ENCODE measurements around the gene SLIT1.

DNA sequence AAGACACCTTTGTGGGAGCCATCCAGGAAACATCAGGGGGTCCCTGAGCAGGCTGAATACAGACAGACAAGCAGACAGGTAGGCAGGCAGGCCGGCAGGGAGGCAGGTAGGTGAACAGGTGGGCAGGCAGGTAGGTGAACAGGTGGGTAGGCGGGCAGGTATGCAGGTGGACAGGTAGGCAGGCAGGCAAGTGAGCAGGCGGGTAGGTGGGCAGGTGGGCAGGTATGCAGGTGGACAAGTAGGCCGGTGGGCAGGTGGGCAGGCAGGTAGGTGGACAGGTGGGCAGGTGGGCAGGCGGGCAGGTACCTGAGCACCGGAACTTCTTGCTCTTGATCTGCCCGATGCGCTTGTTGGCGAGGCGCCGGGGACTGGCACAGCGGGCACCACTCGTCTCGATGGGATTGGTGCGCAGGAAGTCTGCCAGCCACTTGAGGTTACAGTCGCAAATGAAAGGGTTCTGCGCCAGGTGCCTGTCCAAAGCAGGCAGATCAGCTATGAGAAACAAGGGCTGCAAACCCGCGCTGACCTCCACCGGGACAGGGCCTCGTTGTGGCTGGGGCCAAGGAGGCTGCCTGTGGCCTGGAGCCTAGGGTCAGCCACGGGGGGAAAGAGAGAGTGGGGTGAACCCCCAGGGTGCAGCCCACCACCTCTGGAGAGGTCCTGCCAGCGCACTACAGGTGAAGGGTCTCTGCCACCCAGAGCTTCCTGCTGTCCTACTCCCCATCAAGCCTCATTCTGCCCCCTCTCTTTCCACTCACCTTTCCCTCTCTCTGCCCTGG is 136.9 kb downstream of the SLIT1 start:
- TF ChIP-seq CTCF (IDR thresholded peaks at IDR 0.05; ENCODE audit: insufficient read depth, low read length, poor library complexity, severe bottlenecking) = no peak
- TF ChIP-seq EZH2phosphoT487 (conservative IDR thresholded peaks at IDR 0.05; ENCODE audit: low read length) = no peak

Data from SU-DHL-6 (cell line).